ENCODE measurements around the gene CCL5. TPM values are rescaled to one million over a fixed set of nuclear protein-coding genes. Genes with fewer than 3 reads are reported as not detected.

CCL5 gene
- total and polyA plus RNA-seq, 10 of the 15 experiments (the other 5 are each of a cell fraction or from before 2014, with no cell fraction given), result 45.7 to 186 (median 90.8) TPM

GRCh38 chr17:35912339-35912912 lies 32.3 kb upstream of the CCL5 start (continued):
- TF ChIP-seq, protein P1, sequence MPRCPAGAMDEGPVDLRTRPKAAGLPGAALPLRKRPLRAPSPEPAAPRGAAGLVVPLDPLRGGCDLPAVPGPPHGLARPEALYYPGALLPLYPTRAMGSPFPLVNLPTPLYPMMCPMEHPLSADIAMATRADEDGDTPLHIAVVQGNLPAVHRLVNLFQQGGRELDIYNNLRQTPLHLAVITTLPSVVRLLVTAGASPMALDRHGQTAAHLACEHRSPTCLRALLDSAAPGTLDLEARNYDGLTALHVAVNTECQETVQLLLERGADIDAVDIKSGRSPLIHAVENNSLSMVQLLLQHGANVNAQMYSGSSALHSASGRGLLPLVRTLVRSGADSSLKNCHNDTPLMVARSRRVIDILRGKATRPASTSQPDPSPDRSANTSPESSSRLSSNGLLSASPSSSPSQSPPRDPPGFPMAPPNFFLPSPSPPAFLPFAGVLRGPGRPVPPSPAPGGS (IDR thresholded peaks at IDR 0.05; ENCODE audit: borderline replicate concordance, insufficient read depth, low read depth, low read length, poor library complexity, severe bottlenecking), result no peak
- no peak for TF ChIP-seq RUNX3 (IDR thresholded peaks at IDR 0.05; ENCODE audit: low read length)

DNA sequence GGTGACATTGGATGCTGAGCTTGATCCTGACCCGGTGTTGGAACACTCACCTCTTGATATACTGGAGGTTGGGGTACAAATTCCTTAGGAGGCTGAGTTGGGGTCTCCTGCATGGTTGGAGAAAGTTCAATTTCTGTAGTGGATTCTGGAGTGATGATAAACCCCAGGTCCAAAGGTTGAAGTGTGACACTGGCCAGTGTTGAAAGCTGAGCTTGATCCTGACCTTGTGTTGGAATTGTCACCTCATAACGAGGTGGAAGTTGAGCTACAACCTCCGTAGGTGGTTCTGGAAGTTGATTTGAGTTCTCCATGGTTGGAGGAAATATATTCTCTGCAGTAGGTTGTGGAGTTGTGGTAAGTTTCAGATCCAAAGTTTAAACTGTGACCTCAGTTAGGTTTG lies 29.2 kb upstream of the CCL5 start:
- ChIA-PET SMC1A (ENCODE audit: uncharacterized antibody, unreplicated experiment) (interaction anchor here (1.7 kb wide), 1 partner anchor 8 kb away, joined by 6 read pairs; no protein-coding TSS in a partner anchor), CTCF (interaction anchor here (1.3 kb wide), 1 partner anchor 59 kb away, joined by 4 read pairs; no protein-coding TSS in a partner anchor), RAD21 (ENCODE audit: unreplicated experiment) (no interaction called here), POLR2A (no interaction called here)
- Histone ChIP-seq H3K4me1 (ENCODE audit: control insufficient read depth, insufficient read depth, low read length) (no peaks in the 10 kb centered on the region), H2AFZ (ENCODE audit: control insufficient read depth, low read depth, low read length) (no peak overlapping the region), H3K27me3 (replicated peaks in 1 of 2; ENCODE audit: control insufficient read depth in 2 of 2, insufficient read depth in 2 of 2, low read length in 1 of 2) (no peaks in the 10 kb centered on the region), H3K79me2 (ENCODE audit: control insufficient read depth, insufficient read depth, low read length) (no peaks in the 10 kb centered on the region), H3K9me3 (replicated peaks; ENCODE audit: control insufficient read depth, insufficient read depth, low read length) (no peaks in the 10 kb centered on the region), H3K4me3 (no peak overlapping the region), H3K27ac (ENCODE audit: control insufficient read depth, insufficient read depth) (no peak overlapping the region), H3K4me2 (ENCODE audit: control insufficient read depth, insufficient read depth) (no peak overlapping the region), H4K20me1 (ENCODE audit: control insufficient read depth, insufficient read depth) (no peaks in the 10 kb centered on the region), H3K9ac (ENCODE audit: control insufficient read depth, insufficient read depth, low read length) (no peak overlapping the region), H3K36me3 (ENCODE audit: control insufficient read depth in 2 of 2, insufficient read depth in 2 of 2, low read length in 1 of 2) (no peaks in the 10 kb centered on the region)
- WGBS (ENCODE audit: insufficient coverage, insufficient replicate concordance, low lambda C conversion rate, missing lambda C conversion rate), result 41% methylated on average over 3 of the region's 3 CpGs
- in situ Hi-C loops (cut with MboI), result no loop called here
- intact Hi-C loops (cut with micrococcal nuclease; ENCODE audit: unreplicated experiment), result no loop called here
- FAIRE-seq (no peak), DNase-seq (ENCODE audit: low read depth, low spot score) (no peak), ATAC-seq (no peak)
- BruUV-seq (replicated peaks), result no TSS peak
- TF ChIP-seq CBX3 (IDR thresholded peaks at IDR 0.05; ENCODE audit: borderline replicate concordance, low read depth), result no peak
- TF ChIP-seq NFXL1 (IDR thresholded peaks at IDR 0.05; ENCODE audit: borderline replicate concordance), result no peak
- no peak for TF ChIP-seq PAX8 (IDR thresholded peaks at IDR 0.05)
- TF ChIP-seq KLF5 (IDR thresholded peaks at IDR 0.05; ENCODE audit: partially characterized antibody), result no peak
- TF ChIP-seq SIX5 (IDR thresholded peaks at IDR 0.05; ENCODE audit: low read depth, low read length, severe bottlenecking), result no peak
- TF ChIP-seq LARP7 (IDR thresholded peaks at IDR 0.05), result no peak
- TF ChIP-seq USF1 (IDR thresholded peaks at IDR 0.05; ENCODE audit: borderline replicate concordance, extremely low read length, insufficient read depth, low read depth, low read length), result no peak
- TF ChIP-seq ZSCAN29 (IDR thresholded peaks at IDR 0.05), result no peak
- TF ChIP-seq SUPT20H (IDR thresholded peaks at IDR 0.05; ENCODE audit: borderline replicate concordance, control insufficient read depth, low read depth, low read length), result no peak
- TF ChIP-seq ZNF274 (IDR thresholded peaks at IDR 0.05; ENCODE audit: insufficient read depth, insufficient read length), result no peak
- TF ChIP-seq, protein P2, sequence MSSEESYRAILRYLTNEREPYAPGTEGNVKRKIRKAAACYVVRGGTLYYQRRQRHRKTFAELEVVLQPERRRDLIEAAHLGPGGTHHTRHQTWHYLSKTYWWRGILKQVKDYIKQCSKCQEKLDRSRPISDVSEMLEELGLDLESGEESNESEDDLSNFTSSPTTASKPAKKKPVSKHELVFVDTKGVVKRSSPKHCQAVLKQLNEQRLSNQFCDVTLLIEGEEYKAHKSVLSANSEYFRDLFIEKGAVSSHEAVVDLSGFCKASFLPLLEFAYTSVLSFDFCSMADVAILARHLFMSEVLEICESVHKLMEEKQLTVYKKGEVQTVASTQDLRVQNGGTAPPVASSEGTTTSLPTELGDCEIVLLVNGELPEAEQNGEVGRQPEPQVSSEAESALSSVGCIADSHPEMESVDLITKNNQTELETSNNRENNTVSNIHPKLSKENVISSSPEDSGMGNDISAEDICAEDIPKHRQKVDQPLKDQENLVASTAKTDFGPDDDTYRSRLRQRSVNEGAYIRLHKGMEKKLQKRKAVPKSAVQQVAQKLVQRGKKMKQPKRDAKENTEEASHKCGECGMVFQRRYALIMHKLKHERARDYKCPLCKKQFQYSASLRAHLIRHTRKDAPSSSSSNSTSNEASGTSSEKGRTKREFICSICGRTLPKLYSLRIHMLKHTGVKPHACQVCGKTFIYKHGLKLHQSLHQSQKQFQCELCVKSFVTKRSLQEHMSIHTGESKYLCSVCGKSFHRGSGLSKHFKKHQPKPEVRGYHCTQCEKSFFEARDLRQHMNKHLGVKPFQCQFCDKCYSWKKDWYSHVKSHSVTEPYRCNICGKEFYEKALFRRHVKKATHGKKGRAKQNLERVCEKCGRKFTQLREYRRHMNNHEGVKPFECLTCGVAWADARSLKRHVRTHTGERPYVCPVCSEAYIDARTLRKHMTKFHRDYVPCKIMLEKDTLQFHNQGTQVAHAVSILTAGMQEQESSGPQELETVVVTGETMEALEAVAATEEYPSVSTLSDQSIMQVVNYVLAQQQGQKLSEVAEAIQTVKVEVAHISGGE (CRISPR knock-in tag; IDR thresholded peaks at IDR 0.05), result no peak
- TF ChIP-seq, protein P1 (IDR thresholded peaks at IDR 0.05; ENCODE audit: borderline replicate concordance, insufficient read depth, low read depth, low read length, poor library complexity, severe bottlenecking), result no peak
- TF ChIP-seq, protein P3, sequence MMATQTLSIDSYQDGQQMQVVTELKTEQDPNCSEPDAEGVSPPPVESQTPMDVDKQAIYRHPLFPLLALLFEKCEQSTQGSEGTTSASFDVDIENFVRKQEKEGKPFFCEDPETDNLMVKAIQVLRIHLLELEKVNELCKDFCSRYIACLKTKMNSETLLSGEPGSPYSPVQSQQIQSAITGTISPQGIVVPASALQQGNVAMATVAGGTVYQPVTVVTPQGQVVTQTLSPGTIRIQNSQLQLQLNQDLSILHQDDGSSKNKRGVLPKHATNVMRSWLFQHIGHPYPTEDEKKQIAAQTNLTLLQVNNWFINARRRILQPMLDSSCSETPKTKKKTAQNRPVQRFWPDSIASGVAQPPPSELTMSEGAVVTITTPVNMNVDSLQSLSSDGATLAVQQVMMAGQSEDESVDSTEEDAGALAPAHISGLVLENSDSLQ (IDR thresholded peaks at IDR 0.05), result no peak

All from GM12878 (cell line).